IMR-90 (cell line): ENCODE data around the gene MFN1. TPM values are rescaled to one million over a fixed set of nuclear protein-coding genes. Genes with fewer than 3 reads are reported as not detected.
A peak's percentile ranks its signal among the peaks of the same experiment; 100 is the strongest.

Experiments
- ATAC-seq: fragments of 200-7000 bp; cut with Tn5 transposase; 2 replicates; pipeline ENCODE4 v1.9.1; 2020; ENCODE audit warnings: low read depth, mild to moderate bottlenecking, moderate library complexity
- BruUV-seq: library from RNA; stranded (reverse); fragments of 400-500 nt; replicated peaks from 2 replicates; lab custom pipeline; 2021; lab: Mats Ljungman, UMichigan
- CTCF ChIA-PET: fragments of 300-600 bp; formaldehyde crosslinking; extraction: SDS; loops from one replicate; lab custom pipeline; 2021; ENCODE audit warnings: antibody characterized with exemption; lab: Yijun Ruan, JAX
- POLR2A ChIA-PET: fragments of 300-600 bp; sonication (Branson Sonifier 250); formaldehyde crosslinking; loops from one replicate; lab custom pipeline; 2022; ENCODE audit warnings: antibody characterized with exemption; ENCODE audit not compliant: unreplicated experiment; lab: Charles Lee
- DNase-seq: peaks from one replicate; pipeline ENCODE4 v3.0.0; 2013
- H2AFZ ChIP-seq: replicated peaks from 2 replicates; pipeline ENCODE3; 2013; ENCODE audit warnings: low read length, mild to moderate bottlenecking; ENCODE audit not compliant: poor library complexity
- H2AK5ac ChIP-seq: 2 replicates; pipeline ENCODE4 v1.6.1; 2013; ENCODE audit warnings: low read depth, low read length, inconsistent platforms
- H2AK9ac ChIP-seq: replicated peaks from 2 replicates; pipeline ENCODE3; 2013; ENCODE audit warnings: mild to moderate bottlenecking, low read depth, low read length, moderate library complexity; ENCODE audit not compliant: poor library complexity
- H2BK120ac ChIP-seq: 2 replicates; pipeline ENCODE4 v1.6.1; 2013; ENCODE audit warnings: low read depth, low read length, inconsistent platforms
- H2BK15ac ChIP-seq: 3 replicates; pipeline ENCODE4 v1.6.1; 2013; ENCODE audit warnings: low read depth, low read length, inconsistent platforms
- H2BK20ac ChIP-seq: 2 replicates; pipeline ENCODE4 v1.6.1; 2013; ENCODE audit warnings: low read depth, mild to moderate bottlenecking, inconsistent platforms, low read length, moderate library complexity
- H2BK5ac ChIP-seq: 2 replicates; pipeline ENCODE4 v1.6.1; 2013; ENCODE audit warnings: mild to moderate bottlenecking, low read depth, low read length, inconsistent platforms; ENCODE audit not compliant: poor library complexity, severe bottlenecking
- H3K14ac ChIP-seq: replicated peaks from 2 replicates; pipeline ENCODE4 v1.6.1; 2013; ENCODE audit warnings: low read depth, low read length, inconsistent platforms
- H3K18ac ChIP-seq: 2 replicates; pipeline ENCODE4 v1.6.1; 2013; ENCODE audit warnings: low read depth, low read length, control low read depth
- H3K23ac ChIP-seq: 2 replicates; pipeline ENCODE4 v1.6.1; 2013; ENCODE audit warnings: low read depth, low read length, inconsistent platforms
- H3K27ac ChIP-seq: 2 replicates; pipeline ENCODE4 v1.5.1; 2013; ENCODE audit warnings: mild to moderate bottlenecking, control low read depth, low read length; ENCODE audit not compliant: insufficient read depth
- H3K27me3 ChIP-seq: 2 replicates; pipeline ENCODE4 v1.6.1; 2013; ENCODE audit warnings: low read length; ENCODE audit not compliant: control insufficient read depth, insufficient read depth
- H3K36me3 ChIP-seq: 2 replicates; pipeline ENCODE4 v1.6.1; 2013; ENCODE audit warnings: low read length, mixed read lengths; ENCODE audit not compliant: control insufficient read depth, insufficient read depth
- H3K4ac ChIP-seq: 2 replicates; pipeline ENCODE4 v1.6.1; 2013; ENCODE audit warnings: low read depth, low read length, inconsistent platforms
- H3K4me1 ChIP-seq: 2 replicates; pipeline ENCODE4 v1.6.1; 2013; ENCODE audit warnings: low read length, mixed read lengths; ENCODE audit not compliant: control insufficient read depth, insufficient read depth
- H3K4me2 ChIP-seq: 2 replicates; pipeline ENCODE4 v1.6.1; 2013; ENCODE audit warnings: low read depth, mild to moderate bottlenecking, control low read depth, low read length, moderate library complexity
- H3K4me3 ChIP-seq: 2 replicates; pipeline ENCODE4 v1.5.1; 2013; ENCODE audit warnings: low read depth, mild to moderate bottlenecking, control low read depth, low read length, moderate library complexity; ENCODE audit not compliant: insufficient read depth
- H3K56ac ChIP-seq: 2 replicates; pipeline ENCODE4 v1.6.1; 2013; ENCODE audit warnings: low read length, inconsistent platforms; ENCODE audit not compliant: insufficient read depth; ENCODE audit errors: extremely low read depth
- H3K79me1 ChIP-seq, 2 experiments: 2 replicates each; pipeline ENCODE4 v1.6.1; 2013; ENCODE audit warnings: low read length in 2 of 2, inconsistent platforms in 1 of 2, low read depth in 1 of 2
- H3K9ac ChIP-seq: 2 replicates; pipeline ENCODE4 v1.6.1; 2013; ENCODE audit warnings: low read depth, low read length, control low read depth
- H3K9me1 ChIP-seq: 2 replicates; pipeline ENCODE4 v1.6.1; 2013; ENCODE audit warnings: low read length, inconsistent platforms; ENCODE audit not compliant: insufficient read depth
- H3K9me3 ChIP-seq: 2 replicates; pipeline ENCODE4 v1.6.1; 2013; ENCODE audit warnings: low read length; ENCODE audit not compliant: control insufficient read depth, insufficient read depth
- H4K20me1 ChIP-seq: 2 replicates; pipeline ENCODE4 v1.6.1; 2013; ENCODE audit warnings: low read length, inconsistent platforms; ENCODE audit not compliant: insufficient read depth
- H4K5ac ChIP-seq: 2 replicates; pipeline ENCODE4 v1.6.1; 2013; ENCODE audit warnings: mild to moderate bottlenecking, low read depth, low read length, control low read depth
- H4K8ac ChIP-seq, 2 experiments: 2 replicates each; pipeline ENCODE4 v1.6.1; 2013; ENCODE audit warnings: low read depth in 2 of 2, low read length in 2 of 2, control low read depth in 1 of 2, inconsistent platforms in 1 of 2
- H4K91ac ChIP-seq: 2 replicates; pipeline ENCODE4 v1.6.1; 2013; ENCODE audit warnings: low read depth, low read length, inconsistent platforms; ENCODE audit not compliant: insufficient read depth
- FOS ChIP-seq: fragments of 150-350 bp; IDR thresholded peaks from 2 replicates; pipeline ENCODE4 v1.6.1; 2016; ENCODE audit warnings: low read depth, low read length
- RAD21 ChIP-seq: IDR thresholded peaks from 2 replicates; pipeline ENCODE4 v1.6.1; 2012; ENCODE audit warnings: low read length, improper control_type of control experiment
- WGBS, 2 experiments: methylation state at CpG; one replicate each; pipeline versions ENCODE4 v1.1.5 to v1.1.7; 2013; ENCODE audit warnings: missing lambda C conversion rate in 2 of 2; ENCODE audit not compliant: insufficient read length in 1 of 2; ENCODE audit errors: extremely low coverage in 2 of 2; 5-methylcytosine and 5-hydroxymethylcytosine counted together
- dilution Hi-C: fragments of 300-500 bp; cut with HindIII; formaldehyde crosslinking; loops from one replicate; pipeline ENCODE4 v1.14.3; 2018; ENCODE audit warnings: low sequenced_read_pairs; ENCODE audit not compliant: unreplicated experiment
- in situ Hi-C: fragments of 300-500 bp; cut with MboI; formaldehyde crosslinking; loops from 3 replicates; pipeline ENCODE4 v1.14.3; 2019; ENCODE audit warnings: low sequenced_read_pairs, inconsistent platforms, mixed read lengths
- intact Hi-C: fragments of 100-400 bp; cut with micrococcal nuclease; formaldehyde crosslinking; loops from 2 replicates; pipeline ENCODE4 v1.10.0; 2022
- polyA plus RNA-seq, 3 experiments: library from polyadenylated mRNA; depleted of rRNA; stranded (reverse); fragments of >200 nt; gene quantifications; 2 replicates each; pipeline ENCODE4 v1.2.3, GENCODE V29; 2012; ENCODE audit warnings: low replicate concordance in 1 of 3
- total RNA-seq: library from RNA; depleted of rRNA; stranded (reverse); fragments of >200 nt; gene quantifications from 2 replicates; pipeline ENCODE4 v1.2.3, GENCODE V29; 2012

MFN1 gene
- total and polyA plus RNA-seq, 2 of the 4 experiments (the other 2 are of a cell fraction), result 23.6 to 40.3 TPM

- Histone ChIP-seq H3K9me3 (no peaks in the 10 kb centered on the region), H3K18ac (no peak overlapping the region), H2AFZ (no peak overlapping the region), H3K27ac (no peak overlapping the region), H3K9me1 (peaks cover 18% of the 10 kb centered on the region), H2AK5ac (no peak overlapping the region), H3K79me1 (peaks cover 38 to 76% of the 10 kb centered on the region in 2 experiments), H3K4me2 (no peak overlapping the region), H3K9ac (no peak overlapping the region), H3K4me1 (peaks cover 8% of the 10 kb centered on the region), H4K20me1 (peaks cover 44% of the 10 kb centered on the region), H3K23ac (0 out of 2 replicates have a peak overlapping the region, but pooled peaks have one; percentile 27), H2BK120ac (no peak overlapping the region), H3K27me3 (no peaks in the 10 kb centered on the region), H3K4me3 (no peak overlapping the region), H2BK20ac (no peak overlapping the region), H4K91ac (no peak overlapping the region), H4K8ac (no peak overlapping the region), H2BK15ac (no peak overlapping the region), H2BK5ac (no peak overlapping the region), H2AK9ac (no peak overlapping the region), H3K14ac (no peak overlapping the region), H3K56ac (no peak overlapping the region), H3K4ac (no peak overlapping the region), H4K5ac (no peak overlapping the region), H3K36me3 (no peaks in the 10 kb centered on the region)
- no peak for ATAC-seq
- whole genome bisulfite sequencing, 2 experiments, result no CpG with 5 or more reads among the region's 1 CpG
- intact Hi-C loops, result no loop called here
- in situ Hi-C loops, result no loop called here
- TF ChIP-seq FOS (no peak), RAD21 (no peak)
- ChIA-PET POLR2A (no interaction called here), CTCF (interaction anchor here (1.5 kb wide), 1 partner anchor 14 kb away, joined by 3 read pairs; no protein-coding TSS in a partner anchor)
- no peak for DNase-seq
- dilution Hi-C loops, result no loop called here
- BruUV-seq, result no TSS peak
Measured at GRCh38 chr3:179432451-179432850, 84.9 kb downstream of the MFN1 start.
